OCI-LY7 (cell line): ENCODE data around the gene STXBP3. TPM values are rescaled to one million over a fixed set of nuclear protein-coding genes. Genes with fewer than 3 reads are reported as not detected.

ENCODE experiments used
- BruUV-seq: library from RNA; stranded (reverse); fragments of 400-500 nt; replicated peaks from 2 replicates; lab custom pipeline; 2021; lab: Mats Ljungman, UMichigan
- CTCF ChIA-PET: fragments of 300-600 bp; sonication (Branson Sonifier 250); formaldehyde crosslinking; loops from one replicate; lab custom pipeline; 2022; ENCODE audit warnings: antibody characterized with exemption; ENCODE audit not compliant: unreplicated experiment; lab: Charles Lee
- POLR2A ChIA-PET: fragments of 300-600 bp; sonication (Branson Sonifier 250); formaldehyde crosslinking; loops from one replicate; lab custom pipeline; 2022; ENCODE audit warnings: antibody characterized with exemption; lab: Charles Lee
- DNase-seq: peaks from one replicate; pipeline ENCODE4 v3.0.0-alpha.2; 2015; ENCODE audit warnings: low spot score
- H2AFZ ChIP-seq: fragments of 200-600 bp; sonication (generic), shearing (Covaris generic); 2 replicates; pipeline ENCODE4 v1.6.1; 2014; ENCODE audit warnings: mild to moderate bottlenecking, antibody characterized with exemption, low read length, moderate library complexity
- H3K27ac ChIP-seq: fragments of 200-600 bp; sonication (generic); 2 replicates; pipeline ENCODE4 v1.5.1; 2014; ENCODE audit warnings: mixed run types, low read depth, mild to moderate bottlenecking, moderate library complexity, low read length, inconsistent platforms; ENCODE audit not compliant: poor library complexity, severe bottlenecking
- H3K36me3 ChIP-seq: fragments of 200-600 bp; sonication (generic); 2 replicates; pipeline ENCODE4 v1.6.1; 2014; ENCODE audit warnings: mild to moderate bottlenecking, antibody characterized with exemption, low read length, moderate library complexity, mixed read lengths; ENCODE audit not compliant: insufficient read depth
- H3K4me1 ChIP-seq: fragments of 200-600 bp; sonication (generic); 2 replicates; pipeline ENCODE4 v1.5.1; 2014; ENCODE audit warnings: mild to moderate bottlenecking, low read length; ENCODE audit not compliant: insufficient read depth, poor library complexity, severe bottlenecking
- H3K4me2 ChIP-seq: fragments of 200-600 bp; sonication (generic); 2 replicates; pipeline ENCODE4 v1.6.1; 2014; ENCODE audit warnings: mild to moderate bottlenecking, low read length
- H3K4me3 ChIP-seq: fragments of 200-600 bp; sonication (generic); 2 replicates; pipeline ENCODE4 v1.5.1; 2014; ENCODE audit warnings: mild to moderate bottlenecking, low read depth, low read length; ENCODE audit not compliant: poor library complexity, severe bottlenecking
- H3K79me2 ChIP-seq: fragments of 200-600 bp; sonication (generic); 2 replicates; pipeline ENCODE4 v1.6.1; 2016; ENCODE audit warnings: low read depth, mild to moderate bottlenecking, low read length, moderate library complexity, mixed read lengths; ENCODE audit not compliant: insufficient read depth
- H3K9me2 ChIP-seq: fragments of 200-600 bp; sonication (generic); 2 replicates; pipeline ENCODE4 v1.6.1; 2016; ENCODE audit warnings: mild to moderate bottlenecking, low read length, mixed read lengths; ENCODE audit not compliant: insufficient read depth
- H3K9me3 ChIP-seq: fragments of 200-600 bp; sonication (generic); 2 replicates; pipeline ENCODE4 v1.6.1; 2014; ENCODE audit warnings: mild to moderate bottlenecking, mixed run types, low read length, mixed read lengths
- H4K20me1 ChIP-seq: fragments of 200-600 bp; sonication (generic); 2 replicates; pipeline ENCODE4 v1.6.1; 2014; ENCODE audit warnings: mild to moderate bottlenecking, antibody characterized with exemption, low read length, moderate library complexity, mixed read lengths; ENCODE audit not compliant: insufficient read depth
- EZH2phosphoT487 ChIP-seq: fragments of 200-600 bp; sonication (generic); IDR thresholded peaks from 2 replicates; pipeline ENCODE4 v1.6.1; 2018; ENCODE audit warnings: low read depth, borderline replicate concordance, mild to moderate bottlenecking, mixed run types, antibody characterized with exemption, low read length, moderate library complexity, mixed read lengths
- intact Hi-C: fragments of 100-400 bp; cut with micrococcal nuclease; formaldehyde crosslinking; loops from one replicate; pipeline ENCODE4 v1.10.0; 2022; ENCODE audit not compliant: unreplicated experiment
- total RNA-seq, 2 experiments: library from RNA; depleted of rRNA in 1 of 2; stranded (reverse); fragments of >200 nt in 1 of 2; shearing (Covaris generic) in 1 of 2; gene quantifications; 2 replicates each; pipeline ENCODE4 v1.2.3, GENCODE V29; 2014 to 2022
- TF ChIP-seq, protein P1 (sequence below): fragments of 200-600 bp; sonication (generic); conservative IDR thresholded peaks from 2 replicates; pipeline ENCODE4 v1.5.1; 2014; ENCODE audit warnings: mild to moderate bottlenecking, antibody characterized with exemption, low read length, moderate library complexity, mixed read lengths

STXBP3 gene
- total RNA-seq, 2 experiments from 2014 or later = 27.7 to 38.2 TPM

DNA sequence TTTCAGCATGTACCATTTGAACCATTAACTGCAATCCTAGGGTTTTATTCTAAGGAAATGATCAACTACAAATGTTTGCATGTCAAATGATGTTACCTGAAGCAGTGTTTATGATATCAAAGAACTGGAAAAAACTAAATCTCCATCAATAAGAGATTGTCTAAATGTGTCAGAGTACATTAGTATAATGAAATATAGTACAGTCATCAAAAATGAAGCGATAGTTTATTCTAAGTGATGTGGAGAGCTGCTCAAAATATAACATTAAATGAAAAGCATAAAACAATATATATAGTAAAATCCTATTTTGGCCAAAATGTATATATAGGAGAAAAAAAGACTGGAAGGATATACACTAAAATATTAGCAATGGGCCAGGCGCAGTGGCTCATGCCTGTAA lies 86.5 kb downstream of the STXBP3 start:
- no peaks in the 10 kb centered on the region for H3K79me2 ChIP-seq
- ChIA-PET POLR2A (interaction anchor here (0.6 kb wide), 3 partner anchors 21 to 311 kb away, joined by 3 to 4 read pairs (median 3); partner anchors contain the start of gene CLCC1), CTCF (no interaction called here)
- no peak overlapping the region for H2AFZ ChIP-seq
- H3K4me2 ChIP-seq = no peak overlapping the region
- BruUV-seq = no TSS peak
- H3K36me3 ChIP-seq = no peaks in the 10 kb centered on the region
- intact Hi-C loops = no loop called here
- DNase-seq = no peak
- no peak overlapping the region for H3K27ac ChIP-seq
- no peaks in the 10 kb centered on the region for H3K9me3 ChIP-seq
- no peak for TF ChIP-seq EZH2phosphoT487
- TF ChIP-seq, protein P1, sequence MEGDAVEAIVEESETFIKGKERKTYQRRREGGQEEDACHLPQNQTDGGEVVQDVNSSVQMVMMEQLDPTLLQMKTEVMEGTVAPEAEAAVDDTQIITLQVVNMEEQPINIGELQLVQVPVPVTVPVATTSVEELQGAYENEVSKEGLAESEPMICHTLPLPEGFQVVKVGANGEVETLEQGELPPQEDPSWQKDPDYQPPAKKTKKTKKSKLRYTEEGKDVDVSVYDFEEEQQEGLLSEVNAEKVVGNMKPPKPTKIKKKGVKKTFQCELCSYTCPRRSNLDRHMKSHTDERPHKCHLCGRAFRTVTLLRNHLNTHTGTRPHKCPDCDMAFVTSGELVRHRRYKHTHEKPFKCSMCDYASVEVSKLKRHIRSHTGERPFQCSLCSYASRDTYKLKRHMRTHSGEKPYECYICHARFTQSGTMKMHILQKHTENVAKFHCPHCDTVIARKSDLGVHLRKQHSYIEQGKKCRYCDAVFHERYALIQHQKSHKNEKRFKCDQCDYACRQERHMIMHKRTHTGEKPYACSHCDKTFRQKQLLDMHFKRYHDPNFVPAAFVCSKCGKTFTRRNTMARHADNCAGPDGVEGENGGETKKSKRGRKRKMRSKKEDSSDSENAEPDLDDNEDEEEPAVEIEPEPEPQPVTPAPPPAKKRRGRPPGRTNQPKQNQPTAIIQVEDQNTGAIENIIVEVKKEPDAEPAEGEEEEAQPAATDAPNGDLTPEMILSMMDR = no peak
- no peaks in the 10 kb centered on the region for H3K4me1 ChIP-seq
- H4K20me1 ChIP-seq = no peaks in the 10 kb centered on the region; the same call in 1 of the 2 replicates
- no peak overlapping the region for H3K4me3 ChIP-seq
- H3K9me2 ChIP-seq = no peaks in the 10 kb centered on the region

DNA sequence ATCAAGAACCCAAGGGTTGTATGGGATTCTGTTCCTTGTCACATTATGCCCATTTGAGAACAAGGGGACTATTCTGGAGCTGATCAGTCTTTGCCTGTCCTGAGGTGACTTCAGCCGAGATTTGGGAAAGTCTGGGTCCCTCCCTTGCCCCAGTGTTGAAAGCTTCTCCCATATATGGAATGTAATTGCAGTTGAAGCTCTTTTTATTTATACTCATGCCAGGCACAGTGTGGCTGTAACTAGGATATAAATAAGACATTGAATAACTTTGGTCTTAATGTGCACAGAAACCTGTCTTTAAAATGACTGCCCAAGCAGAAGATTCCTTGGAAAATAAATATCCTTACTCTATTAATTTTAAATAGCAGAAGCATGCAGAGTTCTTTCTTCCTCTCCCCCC lies 95.2 kb downstream of the STXBP3 start:
- no TSS peak for BruUV-seq
- TF ChIP-seq, protein P1 = no peak
- no peak for TF ChIP-seq EZH2phosphoT487
- CTCF ChIA-PET = no interaction called here

DNA sequence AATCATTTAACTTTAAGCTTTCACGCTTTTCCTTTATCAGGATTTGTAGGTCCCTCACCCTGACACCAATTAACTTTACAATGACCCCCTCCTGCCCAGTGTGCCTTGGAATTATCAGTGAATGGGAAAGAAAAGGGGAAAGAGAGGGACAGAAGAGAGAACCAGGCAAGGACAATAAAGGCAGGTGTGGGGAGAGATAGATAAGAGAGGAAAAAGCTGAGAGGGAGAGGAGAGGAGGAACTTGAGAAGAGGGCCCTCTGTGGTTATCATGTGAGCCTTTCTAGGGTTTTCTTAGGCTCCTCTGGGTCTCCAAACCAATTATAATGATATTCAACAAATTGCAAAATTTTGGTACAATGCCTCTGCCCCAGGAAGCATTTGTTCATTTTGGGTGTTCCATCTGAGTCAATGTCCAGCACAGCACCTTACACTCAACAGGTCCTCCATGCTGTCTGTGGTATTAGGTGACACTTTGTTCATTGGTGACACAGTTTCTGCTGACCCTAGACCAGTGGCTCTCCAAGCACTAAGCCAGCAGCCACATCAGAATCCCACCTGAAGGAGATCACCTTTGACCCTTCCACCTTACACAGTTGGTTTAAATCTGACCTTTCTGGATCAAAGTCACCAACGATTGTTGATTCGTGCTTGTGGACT lies 96.2 kb downstream of the STXBP3 start:
- TF ChIP-seq, protein P1 = no peak
- no peak for TF ChIP-seq EZH2phosphoT487
- Histone ChIP-seq H3K36me3 (no peaks in the 10 kb centered on the region), H3K4me1 (no peaks in the 10 kb centered on the region), H3K9me3 (no peaks in the 10 kb centered on the region), H2AFZ (no peak overlapping the region), H3K79me2 (no peaks in the 10 kb centered on the region), H3K27ac (no peak overlapping the region), H3K4me2 (no peak overlapping the region), H3K4me3 (no peak overlapping the region), H4K20me1 (no peaks in the 10 kb centered on the region), H3K9me2 (no peaks in the 10 kb centered on the region; the same call in 1 of the 2 replicates)
- ChIA-PET CTCF (no interaction called here), POLR2A (interaction anchor here (1.2 to 1.6 kb wide), 2 partner anchors 11 to 15 kb away, joined by 3 read pairs; no protein-coding TSS in a partner anchor)
- no peak for DNase-seq
- intact Hi-C loops = no loop called here
- BruUV-seq = no TSS peak

More for the DNA sequence above, 95.2 kb downstream of the STXBP3 start:
- Histone ChIP-seq H4K20me1 (no peaks in the 10 kb centered on the region), H3K4me2 (no peak overlapping the region), H3K4me1 (no peaks in the 10 kb centered on the region), H3K36me3 (no peaks in the 10 kb centered on the region), H3K27ac (no peak overlapping the region), H3K79me2 (no peaks in the 10 kb centered on the region), H3K9me2 (no peaks in the 10 kb centered on the region; the same call in 1 of the 2 replicates), H2AFZ (no peak overlapping the region), H3K4me3 (no peak overlapping the region), H3K9me3 (no peaks in the 10 kb centered on the region)
- DNase-seq = no peak
- intact Hi-C loops = no loop called here
- POLR2A ChIA-PET = interaction anchor here (1.6 kb wide), 1 partner anchor 10 kb away, joined by 3 read pairs; no protein-coding TSS in a partner anchor
